Pancreas (tissue), 10 donors: ENCODE results near the gene UBE2G2. TPM values are rescaled to one million over a fixed set of nuclear protein-coding genes. Genes with fewer than 3 reads are reported as not detected.
A peak's percentile ranks its signal among the peaks of the same experiment; 100 is the strongest.

Experiments used
- ATAC-seq, 4 donors: fragments of 200-7000 bp; cut with Tn5 transposase; one replicate each; pipeline versions ENCODE4 v1.8.0 to v1.9.1; 2020; ENCODE audit warnings: mild to moderate bottlenecking in 4 of 4, moderate library complexity in 4 of 4
- DNase-seq, 6 donors: peaks; one replicate each; pipeline ENCODE4 v3.0.0-alpha.2; 2020
- FAIRE-seq: peaks from 2 replicates; lab custom pipeline; 2012; peaks lifted over from hg19 to GRCh38; lab: Jason Lieb, UNC
- H3K27ac ChIP-seq, 4 donors: fragments of 200-600 bp; sonication (generic); 1 replicate in 3 of 4; 2 replicates in 1 of 4; pipeline versions ENCODE4 v1.5.0 to v1.8.0; 2020
- H3K27me3 ChIP-seq, 4 donors: fragments of 200-600 bp; one replicate each; pipeline ENCODE4 v1.8.0; 2021
- H3K36me3 ChIP-seq, 3 donors: fragments of 200-600 bp; sonication (generic) in 1 of 3; one replicate each; pipeline versions ENCODE4 v1.5.0 to v1.8.0; 2020 to 2021
- H3K4me1 ChIP-seq, 3 donors: fragments of 200-600 bp; one replicate each; pipeline ENCODE4 v1.8.0; 2021
- H3K4me3 ChIP-seq, 4 donors: fragments of 200-600 bp; sonication (generic) in 2 of 4; one replicate each; pipeline versions ENCODE4 v1.5.0 to v1.8.0; 2020 to 2021
- H3K9me3 ChIP-seq, 4 donors: fragments of 200-600 bp; one replicate each; pipeline ENCODE4 v1.8.0; 2021
- CTCF ChIP-seq, 4 donors: fragments of 200-600 bp; sonication (generic) in 3 of 4; IDR thresholded peaks; one replicate each; pipeline versions ENCODE4 v1.5.0 to v1.8.0; 2021; ENCODE audit warnings: antibody characterized with exemption in 4 of 4
- WGBS, 2 donors: extraction: QIAGEN DNeasy Blood & Tissue Kit; methylation state at CpG; one replicate each; pipeline ENCODE4 v1.1.7; 2013; 5-methylcytosine and 5-hydroxymethylcytosine counted together
- intact Hi-C, 3 donors: fragments of 100-400 bp; cut with DNase I; formaldehyde crosslinking; loops; one replicate each; pipeline versions ENCODE4 v1.11.1 to v1.14.2; 2022
- polyA plus RNA-seq, 2 donors: library from polyadenylated mRNA; stranded (reverse); fragments of 200-250 nt; gene quantifications; one replicate each; pipeline ENCODE4 v1.2.3, GENCODE V29; 2013
- total RNA-seq, 6 donors: library from RNA; stranded (reverse); fragmentation: NEBNext Ultra II Directional in 4 of 6; extraction: Animal tissue kit (Norgen Biotek cat#: 25700) in 4 of 6; gene quantifications; one replicate each; pipeline versions ENCODE4 v1.2.1 to v1.2.4, GENCODE V29; 2021 to 2023
- donor health status: healthy with polysubstance abuse.
- donor health status: DM: no; HTN: no; CAD: no; lungs with moderate emphysema.
- donor health status: DM: no; HTN: no; CAD: no.
- donor health status: control.
- donor health status: control.
- donor health status: Bipolar disorder and iron deficiency.
- donor health status: DM: yes; HTN: yes; CAD: no.
- donor health status: DM: no; HTN: no; CAD: no.
- donor health status: DM: no; HTN: no; CAD: no.
- donor health status: DM: yes; HTN: yes; CAD: no.

Gene UBE2G2
- total and polyA plus RNA-seq, 8 donors = 30.5 to 53.2 (median 42.2) TPM

DNA sequence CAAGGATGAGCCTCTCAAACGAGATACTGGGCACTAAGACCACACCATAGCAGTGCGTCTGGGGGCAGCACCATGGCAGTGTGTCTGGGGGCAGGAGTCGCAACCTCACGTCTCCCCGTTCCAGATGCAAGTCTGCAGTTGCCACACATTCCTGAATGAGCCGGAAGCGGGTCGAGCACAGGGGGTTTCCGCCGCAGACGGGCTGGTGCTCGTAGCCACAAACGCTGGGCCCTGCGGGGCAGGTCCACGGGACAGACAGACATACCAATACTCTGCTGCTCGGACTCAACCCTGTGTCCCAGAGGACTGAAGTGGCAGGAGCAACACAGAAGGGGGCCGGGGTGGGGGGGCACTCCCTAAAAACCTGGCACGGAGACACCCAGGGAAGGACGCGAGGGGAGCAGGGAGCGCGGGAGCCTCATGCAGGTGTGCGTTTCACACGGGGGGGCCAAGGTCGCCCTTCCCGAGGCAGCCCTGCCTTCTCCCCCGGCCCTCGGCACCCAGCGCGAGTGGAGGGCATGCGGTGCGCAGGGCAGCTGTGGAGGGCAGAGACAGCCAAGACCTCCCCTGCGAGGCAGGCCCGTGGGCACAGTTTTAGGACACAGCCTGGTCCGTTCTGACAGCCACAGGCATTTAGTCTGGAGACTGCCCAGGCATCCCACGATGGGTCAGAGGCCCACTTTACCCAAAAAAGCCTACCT lies 47.4 kb upstream of the UBE2G2 start:
- Histone ChIP-seq H3K27me3 (no peaks in the 10 kb centered on the region), H3K4me1 (peaks cover 0 to 9% (median 0%) of the 10 kb centered on the region in 3 donors), H3K9me3 (no peaks in the 10 kb centered on the region), H3K27ac (no peak overlapping the region), H3K36me3 (peaks cover 0 to 33% (median 19%) of the 10 kb centered on the region in 3 donors), H3K4me3 (no peak overlapping the region)
- intact Hi-C loops = no loop called here
- 63 to 64% methylated on average over 34 to 36 of the region's 36 CpGs for WGBS, 2 donors
- ATAC-seq (peak in 3 of 4 donors; percentile 29 to 63 (median 60)), DNase-seq (peak in 2 of 6 donors; percentile 37 to 57), FAIRE-seq (no peak)
- TF ChIP-seq CTCF (IDR thresholded peaks at IDR 0.05) = no peak

GRCh38 chr21:44847261-44848056 lies 45.8 kb upstream of the UBE2G2 start:
- peak in 1 of 4 donors; percentile 23 for ATAC-seq
- FAIRE-seq = no peak
- Histone ChIP-seq H3K9me3 (no peaks in the 10 kb centered on the region), H3K36me3 (peaks cover 0 to 26% (median 19%) of the 10 kb centered on the region in 3 donors), H3K27ac (no peak overlapping the region), H3K27me3 (no peaks in the 10 kb centered on the region), H3K4me1 (peaks cover 0 to 9% (median 0%) of the 10 kb centered on the region in 3 donors), H3K4me3 (no peak overlapping the region)
- intact Hi-C loops = no loop called here
- 73 to 79% methylated on average over 24 of the region's 24 CpGs for WGBS, 2 donors
- no peak for DNase-seq
- TF ChIP-seq CTCF (IDR thresholded peaks at IDR 0.05) = no peak

DNA sequence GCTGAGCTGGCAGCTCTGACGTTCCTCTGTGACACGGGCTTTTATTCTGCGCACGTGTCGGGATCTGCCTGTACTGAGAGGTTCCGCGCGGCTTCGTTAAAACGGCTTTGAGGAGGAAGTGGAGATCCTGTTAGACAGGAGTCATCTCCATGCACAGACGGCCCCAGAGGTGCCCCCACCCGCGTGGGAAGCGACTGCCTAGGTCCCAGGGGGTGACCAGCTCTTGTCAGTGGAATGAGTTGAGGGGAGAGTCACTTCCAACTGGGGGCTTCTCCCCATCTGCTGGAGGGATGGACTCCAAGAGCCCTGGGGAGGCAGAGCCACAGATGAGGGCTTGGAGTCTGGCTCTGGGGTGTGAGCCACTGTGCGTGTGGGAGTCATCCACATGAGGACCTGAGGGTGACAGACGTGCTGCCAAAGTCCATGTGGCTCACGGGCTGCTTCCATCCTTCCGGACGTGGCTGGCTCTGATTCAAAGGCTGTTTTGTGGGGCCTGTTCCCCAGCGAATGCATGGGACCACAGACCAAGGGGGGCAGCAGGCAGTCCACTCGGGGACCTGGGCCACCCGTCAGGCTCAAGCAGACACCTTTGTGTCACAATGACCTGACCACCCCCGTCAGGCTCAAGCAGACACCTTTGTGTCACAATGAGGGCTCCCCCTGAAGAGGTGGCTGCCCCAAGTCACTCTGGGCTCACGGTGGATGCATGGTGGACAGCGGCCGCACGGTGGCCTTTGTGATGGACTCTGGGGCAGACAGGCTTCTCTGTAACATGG lies 45.1 kb upstream of the UBE2G2 start:
- H3K4me3 ChIP-seq = no peak overlapping the region
- ATAC-seq = peak in 3 of 4 donors; percentile 25 to 67 (median 38)
- no peak for FAIRE-seq
- TF ChIP-seq CTCF (IDR thresholded peaks at IDR 0.05) = no peak
- WGBS, 2 donors = 47 to 64% methylated on average over 27 of the region's 27 CpGs
- H3K27me3 ChIP-seq = no peaks in the 10 kb centered on the region
- H3K9me3 ChIP-seq = no peaks in the 10 kb centered on the region
- peaks cover 0 to 21% (median 17%) of the 10 kb centered on the region in 3 donors for H3K36me3 ChIP-seq
- no peak for DNase-seq
- peaks cover 0 to 9% (median 0%) of the 10 kb centered on the region in 3 donors for H3K4me1 ChIP-seq
- H3K27ac ChIP-seq = no peak overlapping the region
- intact Hi-C loops = no loop called here

- H3K27me3 ChIP-seq = no peaks in the 10 kb centered on the region
- no peak for TF ChIP-seq CTCF (IDR thresholded peaks at IDR 0.05)
- peaks cover 0 to 9% (median 0%) of the 10 kb centered on the region in 3 donors for H3K4me1 ChIP-seq
- FAIRE-seq (no peak), ATAC-seq (no peak), DNase-seq (no peak)
- peak overlapping the region in 1 of 4 donors; percentile 37 for H3K4me3 ChIP-seq
- peaks cover 0 to 19% (median 12%) of the 10 kb centered on the region in 3 donors for H3K36me3 ChIP-seq
- 50 to 59% methylated on average over 1 of the region's 1 CpG for WGBS, 2 donors
- intact Hi-C loops = no loop called here
- no peaks in the 10 kb centered on the region for H3K9me3 ChIP-seq
- H3K27ac ChIP-seq = no peak overlapping the region
These were observed 44.5 kb upstream of the UBE2G2 start for GRCh38 chr21:44846224-44846484.
